OCI-LY3 (cell line): ENCODE data around the gene RTKN.

Experiments
- CTCF ChIP-seq: fragments of 200-600, 300-600 bp; sonication (generic); IDR thresholded peaks from 2 replicates; pipeline ENCODE4 v1.5.1; 2014; ENCODE audit warnings: antibody characterized with exemption, low read length, low read depth
- EZH2phosphoT487 ChIP-seq: fragments of 200-600 bp; shearing (Covaris generic); IDR thresholded peaks from 2 replicates; pipeline ENCODE4 v1.6.1; 2018; ENCODE audit warnings: antibody characterized with exemption, mixed run types, low read depth

DNA sequence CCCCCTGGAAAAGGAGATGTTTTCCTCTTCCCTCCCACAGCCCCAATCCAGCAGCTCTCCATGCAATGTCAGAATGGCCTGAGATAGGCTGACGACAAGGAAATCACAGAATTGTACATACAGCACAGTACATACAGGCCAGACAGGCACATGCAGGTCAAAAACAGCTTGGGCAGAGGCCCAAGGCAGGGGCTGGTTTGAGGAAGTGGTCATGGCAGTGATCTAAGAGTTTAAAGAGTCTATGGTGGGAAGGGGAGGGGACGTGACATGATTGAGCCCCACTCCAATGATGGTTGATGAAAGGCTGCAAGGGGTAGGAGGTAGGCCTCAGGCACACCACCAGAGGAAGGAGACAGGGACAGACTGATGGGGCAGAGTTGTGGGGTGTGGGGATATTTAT lies 65.9 kb downstream of the RTKN start:
- TF ChIP-seq CTCF = no peak
- no peak for TF ChIP-seq EZH2phosphoT487
